Stimulated activated CD4-positive, alpha-beta T cell treated with anti-CD3 and anti-CD28 coated beads, Interleukin-12 subunit alpha, Interleukin-12 subunit beta, amount 100 ng/mL, for 48 hours (primary cell): ENCODE data around the gene GLTP.

Source experiments
- DNase-seq, 3 donors: peaks; one replicate each; pipeline ENCODE4 v3.0.0-alpha.2; 2020; ENCODE audit warnings: low read depth in 2 of 3, low spot score in 1 of 3

GLTP gene

GRCh38 chr12:109822951-109823411 lies 57.4 kb downstream of the GLTP start:
- DNase-seq, result no peak

GRCh38 chr12:109822416-109822815 lies 57.9 kb downstream of the GLTP start:
- no peak for DNase-seq

- no peak for DNase-seq
These were observed 58.4 kb downstream of the GLTP start for GRCh38 chr12:109821968-109822367.

GRCh38 chr12:109820816-109821381 lies 59.4 kb downstream of the GLTP start:
- no peak for DNase-seq

GRCh38 chr12:109818905-109819500 lies 61.3 kb downstream of the GLTP start:
- DNase-seq, result no peak

GRCh38 chr12:109818253-109818652 lies 62.1 kb downstream of the GLTP start:
- no peak for DNase-seq

GRCh38 chr12:109817627-109818231 lies 62.6 kb downstream of the GLTP start:
- no peak for DNase-seq

- DNase-seq, result no peak
These were observed 63.5 kb downstream of the GLTP start for GRCh38 chr12:109816870-109817269.

GRCh38 chr12:109815757-109816617 lies 64.4 kb downstream of the GLTP start:
- no peak for DNase-seq

GRCh38 chr12:109815225-109815624 lies 65.1 kb downstream of the GLTP start:
- DNase-seq, result no peak

- no peak for DNase-seq
These were observed 65.7 kb downstream of the GLTP start for GRCh38 chr12:109814600-109815150.

- no peak for DNase-seq
These were observed 66.4 kb downstream of the GLTP start for GRCh38 chr12:109813810-109814416.

GRCh38 chr12:109811624-109811995 lies 68.7 kb downstream of the GLTP start:
- no peak for DNase-seq

- no peak for DNase-seq
These were observed 69.3 kb downstream of the GLTP start for GRCh38 chr12:109810954-109811623.

- DNase-seq, result no peak
These were observed 71.3 kb downstream of the GLTP start for GRCh38 chr12:109808876-109809646.

GRCh38 chr12:109807954-109808643 lies 72.2 kb downstream of the GLTP start:
- no peak for DNase-seq

- peak; percentile 38 to 59 (median 49) for DNase-seq
These were observed 75.2 kb downstream of the GLTP start for GRCh38 chr12:109804820-109805761.

- no peak for DNase-seq
These were observed 76.7 kb downstream of the GLTP start for GRCh38 chr12:109803678-109804077.
